HG02759 (cell line): ENCODE measurements around the gene ATG16L1.

ENCODE experiments used
- ATAC-seq: cut with Tn5 transposase; IDR thresholded peaks from one replicate; pipeline ENCODE4 v1.9.1; 2021; ENCODE audit warnings: mild to moderate bottlenecking, moderate library complexity; ENCODE audit not compliant: unreplicated experiment

ATG16L1 gene

GRCh38 chr2:233288663-233289062 lies 37.2 kb downstream of the ATG16L1 start:
- ATAC-seq, result no peak

GRCh38 chr2:233289648-233290047 lies 38.2 kb downstream of the ATG16L1 start:
- no peak for ATAC-seq

GRCh38 chr2:233290051-233290845 lies 38.8 kb downstream of the ATG16L1 start:
- no peak for ATAC-seq

GRCh38 chr2:233295891-233296290 lies 44.4 kb downstream of the ATG16L1 start:
- ATAC-seq, result no peak

GRCh38 chr2:233297076-233297475 lies 45.6 kb downstream of the ATG16L1 start:
- no peak for ATAC-seq

GRCh38 chr2:233300401-233300800 lies 48.9 kb downstream of the ATG16L1 start:
- ATAC-seq, result no peak

GRCh38 chr2:233301248-233301647 lies 49.8 kb downstream of the ATG16L1 start:
- ATAC-seq, result no peak

GRCh38 chr2:233301811-233302210 lies 50.3 kb downstream of the ATG16L1 start:
- no peak for ATAC-seq

GRCh38 chr2:233303252-233303651 lies 51.8 kb downstream of the ATG16L1 start:
- no peak for ATAC-seq

GRCh38 chr2:233307565-233307964 lies 56.1 kb downstream of the ATG16L1 start, which contains the start of gene SAG:
SAG (plus strand) TSS chr2:233307816; CDS start chr2:233309190, 1,374 bp downstream.
- no peak for ATAC-seq

- no peak for ATAC-seq
Observed at GRCh38 chr2:233311241-233311926, 59.9 kb downstream of the ATG16L1 start.

GRCh38 chr2:233312874-233313273 lies 61.4 kb downstream of the ATG16L1 start:
- no peak for ATAC-seq

GRCh38 chr2:233314180-233314925 lies 62.9 kb downstream of the ATG16L1 start:
- no peak for ATAC-seq

GRCh38 chr2:233317196-233317943 lies 65.9 kb downstream of the ATG16L1 start:
- no peak for ATAC-seq

GRCh38 chr2:233319256-233319655 lies 67.8 kb downstream of the ATG16L1 start:
- ATAC-seq, result no peak

GRCh38 chr2:233320470-233320869 lies 69.0 kb downstream of the ATG16L1 start:
- ATAC-seq, result no peak

- ATAC-seq, result no peak
Observed at GRCh38 chr2:233321166-233321565, 69.7 kb downstream of the ATG16L1 start.

GRCh38 chr2:233323851-233324250 lies 72.4 kb downstream of the ATG16L1 start:
- ATAC-seq, result no peak

- ATAC-seq, result no peak
Observed at GRCh38 chr2:233325256-233325655, 73.8 kb downstream of the ATG16L1 start.

- no peak for ATAC-seq
Observed at GRCh38 chr2:233325814-233326213, 74.3 kb downstream of the ATG16L1 start.

- no peak for ATAC-seq
Observed at GRCh38 chr2:233326500-233326899, 75.0 kb downstream of the ATG16L1 start.
